ENCODE data around the gene RPS3.

DNA sequence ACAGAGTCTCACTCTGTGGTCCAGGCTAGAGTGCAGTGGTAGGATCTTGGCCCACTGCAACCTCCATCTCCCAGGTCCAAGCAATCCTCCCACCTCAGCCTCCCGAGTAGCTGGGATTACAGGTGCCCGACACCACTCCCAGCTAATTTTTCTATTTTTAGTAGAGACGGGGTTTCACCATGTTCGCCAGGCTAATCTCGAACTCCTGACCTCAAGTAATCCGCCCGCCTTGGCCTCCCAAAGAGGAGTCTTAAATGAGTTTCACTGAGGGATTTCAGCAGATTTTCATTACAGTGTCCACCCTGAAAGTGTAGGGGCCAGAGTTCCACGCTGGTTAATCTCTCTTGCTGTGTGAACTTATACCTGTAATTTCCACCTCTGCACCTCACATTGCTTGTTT, 412 bp upstream of the RPS3 start:
- TF ChIP-seq ELF1 (IDR thresholded peaks at IDR 0.05; ENCODE audit: borderline replicate concordance, low read depth) = no peak
- TF ChIP-seq, protein P1, sequence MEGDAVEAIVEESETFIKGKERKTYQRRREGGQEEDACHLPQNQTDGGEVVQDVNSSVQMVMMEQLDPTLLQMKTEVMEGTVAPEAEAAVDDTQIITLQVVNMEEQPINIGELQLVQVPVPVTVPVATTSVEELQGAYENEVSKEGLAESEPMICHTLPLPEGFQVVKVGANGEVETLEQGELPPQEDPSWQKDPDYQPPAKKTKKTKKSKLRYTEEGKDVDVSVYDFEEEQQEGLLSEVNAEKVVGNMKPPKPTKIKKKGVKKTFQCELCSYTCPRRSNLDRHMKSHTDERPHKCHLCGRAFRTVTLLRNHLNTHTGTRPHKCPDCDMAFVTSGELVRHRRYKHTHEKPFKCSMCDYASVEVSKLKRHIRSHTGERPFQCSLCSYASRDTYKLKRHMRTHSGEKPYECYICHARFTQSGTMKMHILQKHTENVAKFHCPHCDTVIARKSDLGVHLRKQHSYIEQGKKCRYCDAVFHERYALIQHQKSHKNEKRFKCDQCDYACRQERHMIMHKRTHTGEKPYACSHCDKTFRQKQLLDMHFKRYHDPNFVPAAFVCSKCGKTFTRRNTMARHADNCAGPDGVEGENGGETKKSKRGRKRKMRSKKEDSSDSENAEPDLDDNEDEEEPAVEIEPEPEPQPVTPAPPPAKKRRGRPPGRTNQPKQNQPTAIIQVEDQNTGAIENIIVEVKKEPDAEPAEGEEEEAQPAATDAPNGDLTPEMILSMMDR (IDR thresholded peaks at IDR 0.05 in 2 of 3, conservative IDR thresholded peaks at IDR 0.05 in 1 of 3; ENCODE audit: borderline replicate concordance in 1 of 3, insufficient read depth in 1 of 3, low read depth in 2 of 3, low read length in 2 of 3) = no peak
- no peak for TF ChIP-seq RAD21 (IDR thresholded peaks at IDR 0.05; ENCODE audit: low read depth)
- TF ChIP-seq EZH2 (IDR thresholded peaks at IDR 0.05) = no peak
- TF ChIP-seq, protein P2, sequence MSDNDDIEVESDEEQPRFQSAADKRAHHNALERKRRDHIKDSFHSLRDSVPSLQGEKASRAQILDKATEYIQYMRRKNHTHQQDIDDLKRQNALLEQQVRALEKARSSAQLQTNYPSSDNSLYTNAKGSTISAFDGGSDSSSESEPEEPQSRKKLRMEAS (IDR thresholded peaks at IDR 0.05) = no peak
- no peak for TF ChIP-seq POLR2A (IDR thresholded peaks at IDR 0.05; ENCODE audit: borderline replicate concordance, extremely low read depth, insufficient read depth, insufficient read length)
- no peak for TF ChIP-seq SIN3A (IDR thresholded peaks at IDR 0.05; ENCODE audit: low read depth)
- TF ChIP-seq, protein P3, sequence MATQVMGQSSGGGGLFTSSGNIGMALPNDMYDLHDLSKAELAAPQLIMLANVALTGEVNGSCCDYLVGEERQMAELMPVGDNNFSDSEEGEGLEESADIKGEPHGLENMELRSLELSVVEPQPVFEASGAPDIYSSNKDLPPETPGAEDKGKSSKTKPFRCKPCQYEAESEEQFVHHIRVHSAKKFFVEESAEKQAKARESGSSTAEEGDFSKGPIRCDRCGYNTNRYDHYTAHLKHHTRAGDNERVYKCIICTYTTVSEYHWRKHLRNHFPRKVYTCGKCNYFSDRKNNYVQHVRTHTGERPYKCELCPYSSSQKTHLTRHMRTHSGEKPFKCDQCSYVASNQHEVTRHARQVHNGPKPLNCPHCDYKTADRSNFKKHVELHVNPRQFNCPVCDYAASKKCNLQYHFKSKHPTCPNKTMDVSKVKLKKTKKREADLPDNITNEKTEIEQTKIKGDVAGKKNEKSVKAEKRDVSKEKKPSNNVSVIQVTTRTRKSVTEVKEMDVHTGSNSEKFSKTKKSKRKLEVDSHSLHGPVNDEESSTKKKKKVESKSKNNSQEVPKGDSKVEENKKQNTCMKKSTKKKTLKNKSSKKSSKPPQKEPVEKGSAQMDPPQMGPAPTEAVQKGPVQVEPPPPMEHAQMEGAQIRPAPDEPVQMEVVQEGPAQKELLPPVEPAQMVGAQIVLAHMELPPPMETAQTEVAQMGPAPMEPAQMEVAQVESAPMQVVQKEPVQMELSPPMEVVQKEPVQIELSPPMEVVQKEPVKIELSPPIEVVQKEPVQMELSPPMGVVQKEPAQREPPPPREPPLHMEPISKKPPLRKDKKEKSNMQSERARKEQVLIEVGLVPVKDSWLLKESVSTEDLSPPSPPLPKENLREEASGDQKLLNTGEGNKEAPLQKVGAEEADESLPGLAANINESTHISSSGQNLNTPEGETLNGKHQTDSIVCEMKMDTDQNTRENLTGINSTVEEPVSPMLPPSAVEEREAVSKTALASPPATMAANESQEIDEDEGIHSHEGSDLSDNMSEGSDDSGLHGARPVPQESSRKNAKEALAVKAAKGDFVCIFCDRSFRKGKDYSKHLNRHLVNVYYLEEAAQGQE (IDR thresholded peaks at IDR 0.05; ENCODE audit: low read depth) = no peak
- TF ChIP-seq SP1 (IDR thresholded peaks at IDR 0.05; ENCODE audit: low read depth) = no peak
- no peak for TF ChIP-seq TCF7L2 (IDR thresholded peaks at IDR 0.05; ENCODE audit: borderline replicate concordance, extremely low read depth, insufficient read depth, insufficient read length)
- TF ChIP-seq YY1 (IDR thresholded peaks at IDR 0.05; ENCODE audit: extremely low read depth, insufficient replicate concordance, low read depth, low read length) = no peak
- no peak for TF ChIP-seq EZH2phosphoT487 (IDR thresholded peaks at IDR 0.05; ENCODE audit: borderline replicate concordance)
